ENCODE results near the gene NAA16. TPM values are rescaled to one million over a fixed set of nuclear protein-coding genes. Genes with fewer than 3 reads are reported as not detected.

NAA16 gene
- total and polyA plus RNA-seq, 10 of the 15 experiments (the other 5 are each of a cell fraction or from before 2014, with no cell fraction given), result 5.4 to 18.5 (median 13.2) TPM

- Histone ChIP-seq H3K4me3 (no peak overlapping the region), H3K4me1 (ENCODE audit: control insufficient read depth, insufficient read depth, low read length) (no peaks in the 10 kb centered on the region), H3K27me3 (replicated peaks in 1 of 2; ENCODE audit: control insufficient read depth in 2 of 2, insufficient read depth in 2 of 2, low read length in 1 of 2) (no peaks in the 10 kb centered on the region; a peak in 1 of 4 replicates), H2AFZ (ENCODE audit: control insufficient read depth, low read depth, low read length) (no peak overlapping the region), H4K20me1 (ENCODE audit: control insufficient read depth, insufficient read depth) (no peaks in the 10 kb centered on the region), H3K27ac (ENCODE audit: control insufficient read depth, insufficient read depth) (no peak overlapping the region), H3K4me2 (ENCODE audit: control insufficient read depth, insufficient read depth) (no peak overlapping the region), H3K9me3 (replicated peaks; ENCODE audit: control insufficient read depth, insufficient read depth, low read length) (no peaks in the 10 kb centered on the region), H3K9ac (ENCODE audit: control insufficient read depth, insufficient read depth, low read length) (no peak overlapping the region), H3K36me3 (ENCODE audit: control insufficient read depth in 2 of 2, insufficient read depth in 2 of 2, low read length in 1 of 2) (no peaks in the 10 kb centered on the region), H3K79me2 (ENCODE audit: control insufficient read depth, insufficient read depth, low read length) (no peaks in the 10 kb centered on the region)
- ChIA-PET SMC1A (ENCODE audit: uncharacterized antibody, unreplicated experiment) (interaction anchor here (3.1 kb wide), 1 partner anchor 239 kb away, joined by 12 read pairs; no protein-coding TSS in a partner anchor), RAD21 (ENCODE audit: unreplicated experiment) (no interaction called here), POLR2A (interaction anchor here (0.5 kb wide), 1 partner anchor 838 kb away, joined by 3 read pairs; no protein-coding TSS in a partner anchor), CTCF (interaction anchor here (2.7 kb wide), 1 partner anchor 239 kb away, joined by 14 read pairs; no protein-coding TSS in a partner anchor)
- intact Hi-C loops (cut with micrococcal nuclease; ENCODE audit: unreplicated experiment), result loop anchor here (5.0 kb wide), 1 partner anchor 238 kb away; no protein-coding TSS in a partner anchor
- DNase-seq (ENCODE audit: low read depth, low spot score) (no peak), FAIRE-seq (no peak), ATAC-seq (no peak)
- in situ Hi-C loops (cut with MboI), result no loop called here
- no TSS peak for BruUV-seq (replicated peaks)
- 72% methylated on average over 5 of the region's 5 CpGs for WGBS (ENCODE audit: insufficient coverage, insufficient replicate concordance, low lambda C conversion rate, missing lambda C conversion rate)
- no peak for TF ChIP-seq TCF7 (IDR thresholded peaks at IDR 0.05; ENCODE audit: borderline replicate concordance)
- no peak for TF ChIP-seq EED (IDR thresholded peaks at IDR 0.05; ENCODE audit: low read depth)
- TF ChIP-seq STAT3 (IDR thresholded peaks at IDR 0.05; ENCODE audit: low read depth, low read length), result no peak
- TF ChIP-seq BMI1 (IDR thresholded peaks at IDR 0.05; ENCODE audit: borderline replicate concordance), result no peak
- TF ChIP-seq PRDM15 (CRISPR knock-in tag; IDR thresholded peaks at IDR 0.05), result no peak
- no peak for TF ChIP-seq ZNF274 (IDR thresholded peaks at IDR 0.05; ENCODE audit: insufficient read depth, insufficient read length)
Observed at GRCh38 chr13:41413872-41414271, 102.8 kb downstream of the NAA16 start.

All from GM12878 (cell line).